Stomach smooth muscle (tissue), 2 donors: ENCODE data around the gene CLCN5.
"Not testable (repeated sequence)": the region's sequence is repeated elsewhere in the genome, so short reads cannot be mapped to it uniquely, and the experiment has no call there.

Source experiments
- H3K27ac ChIP-seq: one replicate; pipeline ENCODE4 v1.7.0; 2013; ENCODE audit warnings: mild to moderate bottlenecking, low read length, inconsistent platforms
- H3K27me3 ChIP-seq, 2 donors: one replicate each; pipeline ENCODE4 v1.7.0; 2013; ENCODE audit warnings: low read length in 2 of 2; ENCODE audit not compliant: insufficient read depth in 2 of 2, control insufficient read depth in 1 of 2
- H3K36me3 ChIP-seq, 2 donors: one replicate each; pipeline ENCODE4 v1.7.0; 2013; ENCODE audit warnings: low read length in 2 of 2; ENCODE audit not compliant: control insufficient read depth in 2 of 2, insufficient read depth in 2 of 2
- H3K4me1 ChIP-seq: one replicate; pipeline ENCODE4 v1.7.0; 2013; ENCODE audit warnings: low read length; ENCODE audit not compliant: control insufficient read depth, insufficient read depth
- H3K4me3 ChIP-seq, 2 donors: one replicate each; pipeline ENCODE4 v1.7.0; 2013; ENCODE audit warnings: low read length in 2 of 2
- H3K9ac ChIP-seq, 2 donors: one replicate each; pipeline ENCODE4 v1.7.0; 2013; ENCODE audit warnings: low read length in 2 of 2, mild to moderate bottlenecking in 1 of 2
- H3K9me3 ChIP-seq, 2 donors: one replicate each; pipeline ENCODE4 v1.7.0; 2013; ENCODE audit warnings: low read length in 2 of 2; ENCODE audit not compliant: control insufficient read depth in 2 of 2
- donor health status: healthy.
- donor health status: Pancreatic carcinoma.

The CLCN5 gene

DNA sequence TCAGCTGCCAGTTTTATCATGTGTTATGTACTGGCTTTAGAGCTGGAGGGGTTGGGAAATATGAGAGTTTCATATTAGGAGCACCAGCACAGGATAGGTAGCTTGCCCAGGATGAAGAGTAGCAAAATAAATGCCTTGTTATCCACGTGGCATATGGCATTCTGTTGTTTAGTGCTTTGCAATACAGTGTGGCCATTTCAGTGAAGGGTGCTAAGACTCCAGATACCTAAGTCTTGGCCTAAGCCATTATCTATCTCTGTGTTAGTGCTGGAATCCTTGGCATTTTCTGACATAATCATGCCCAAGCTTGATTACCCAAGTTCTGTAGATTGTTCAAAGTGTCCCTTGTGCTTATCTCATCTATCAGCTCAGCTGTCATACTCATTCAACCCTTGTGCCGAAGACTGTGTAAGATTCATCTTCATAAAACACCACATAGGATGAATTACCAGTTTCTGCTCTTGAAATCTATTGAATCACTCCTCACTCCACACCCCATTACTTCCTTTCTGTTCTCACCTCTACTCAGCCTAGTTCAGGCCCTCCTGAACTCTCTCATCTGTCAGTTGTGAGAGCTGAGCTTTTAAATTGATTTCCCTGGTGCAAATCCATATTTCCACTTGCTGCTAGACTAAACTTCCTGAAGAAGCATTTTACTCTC is 73.5 kb downstream of the CLCN5 start:
- Histone ChIP-seq H3K9me3 (no peaks in the 10 kb centered on the region), H3K4me3 (no peak overlapping the region), H3K4me1 (no peaks in the 10 kb centered on the region), H3K9ac (no peak overlapping the region), H3K27ac (no peak overlapping the region), H3K36me3 (no peaks in the 10 kb centered on the region), H3K27me3 (peaks cover 0 to 8% of the 10 kb centered on the region in 2 donors)

DNA sequence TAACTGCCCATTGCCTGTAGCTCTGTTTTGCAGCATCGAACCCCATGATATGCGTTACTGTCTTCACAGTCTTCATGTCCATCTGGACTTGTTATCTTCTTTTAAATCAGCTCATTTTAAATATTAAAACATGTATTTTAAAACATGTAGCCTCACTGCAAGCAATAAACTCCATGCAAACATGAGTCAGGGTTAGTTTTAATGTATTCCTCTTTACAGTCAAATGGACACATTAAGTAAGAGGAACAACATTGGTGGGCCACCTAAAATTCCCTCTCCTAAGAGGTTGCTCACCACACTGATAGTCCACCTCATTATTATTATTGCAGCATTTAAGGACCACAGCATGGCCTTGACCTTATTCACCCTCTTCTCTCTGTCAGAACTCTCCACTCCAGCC is 74.1 kb downstream of the CLCN5 start:
- Histone ChIP-seq H3K4me3 (no peak overlapping the region), H3K9me3 (no peaks in the 10 kb centered on the region), H3K9ac (no peak overlapping the region), H3K27me3 (peaks cover 0 to 8% of the 10 kb centered on the region in 2 donors), H3K36me3 (no peaks in the 10 kb centered on the region), H3K4me1 (no peaks in the 10 kb centered on the region), H3K27ac (no peak overlapping the region)

DNA sequence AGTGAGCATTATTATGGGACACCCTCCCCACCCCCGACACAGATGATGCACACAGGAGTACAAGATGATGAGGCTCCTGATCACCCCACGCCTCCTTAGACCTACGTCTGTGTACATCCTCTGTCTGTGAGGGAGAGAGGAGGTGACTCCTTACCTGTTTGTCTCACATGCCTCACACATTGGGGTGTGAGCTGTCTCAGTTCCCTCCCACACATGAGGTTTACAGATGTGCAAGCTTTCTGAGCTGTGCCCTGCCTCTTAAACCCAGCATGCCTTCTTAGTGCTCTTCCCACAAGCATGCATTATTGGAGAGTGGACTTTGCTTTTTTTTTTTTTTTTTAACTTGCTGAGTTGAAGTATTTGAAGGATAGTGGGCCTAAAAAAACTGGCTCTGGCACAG is 76.7 kb downstream of the CLCN5 start:
- Histone ChIP-seq H3K36me3 (no peaks in the 10 kb centered on the region), H3K9me3 (no peaks in the 10 kb centered on the region), H3K27me3 (peaks cover 0 to 13% of the 10 kb centered on the region in 2 donors), H3K27ac (no peak overlapping the region), H3K9ac (no peak overlapping the region), H3K4me1 (no peaks in the 10 kb centered on the region), H3K4me3 (no peak overlapping the region)

DNA sequence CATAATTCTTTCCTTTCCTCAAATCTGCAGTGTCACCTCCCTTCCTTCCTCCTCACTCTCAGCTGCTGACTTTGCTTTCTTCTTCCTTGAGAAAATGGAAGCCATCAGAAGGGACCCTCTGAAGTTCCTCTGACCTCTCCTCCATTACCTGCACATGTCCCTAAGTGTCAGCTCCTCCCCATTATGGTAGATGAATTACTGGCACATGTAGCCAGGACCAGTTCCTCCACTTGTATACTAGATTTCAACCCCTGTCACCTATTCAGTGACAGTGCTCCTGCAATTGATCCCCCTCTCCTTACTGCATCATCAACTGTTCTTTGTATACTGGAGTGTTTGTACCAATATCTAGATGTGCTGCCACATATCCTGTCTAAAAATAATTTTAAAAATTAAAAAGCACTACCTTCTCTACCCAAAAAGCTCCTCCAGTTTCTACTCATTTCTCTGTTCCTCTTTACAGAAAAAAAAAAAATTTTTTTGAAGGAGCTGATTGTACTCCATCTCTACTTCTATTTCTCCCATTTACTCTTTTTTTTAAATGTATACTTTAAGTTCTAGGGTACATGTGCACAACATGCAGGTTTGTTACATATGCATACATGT is 78.6 kb downstream of the CLCN5 start:
- Histone ChIP-seq H3K4me3 (no peak overlapping the region), H3K27me3 (peaks cover 0 to 13% of the 10 kb centered on the region in 2 donors), H3K9ac (no peak overlapping the region), H3K4me1 (no peaks in the 10 kb centered on the region), H3K36me3 (no peaks in the 10 kb centered on the region), H3K27ac (no peak overlapping the region), H3K9me3 (no peaks in the 10 kb centered on the region)

DNA sequence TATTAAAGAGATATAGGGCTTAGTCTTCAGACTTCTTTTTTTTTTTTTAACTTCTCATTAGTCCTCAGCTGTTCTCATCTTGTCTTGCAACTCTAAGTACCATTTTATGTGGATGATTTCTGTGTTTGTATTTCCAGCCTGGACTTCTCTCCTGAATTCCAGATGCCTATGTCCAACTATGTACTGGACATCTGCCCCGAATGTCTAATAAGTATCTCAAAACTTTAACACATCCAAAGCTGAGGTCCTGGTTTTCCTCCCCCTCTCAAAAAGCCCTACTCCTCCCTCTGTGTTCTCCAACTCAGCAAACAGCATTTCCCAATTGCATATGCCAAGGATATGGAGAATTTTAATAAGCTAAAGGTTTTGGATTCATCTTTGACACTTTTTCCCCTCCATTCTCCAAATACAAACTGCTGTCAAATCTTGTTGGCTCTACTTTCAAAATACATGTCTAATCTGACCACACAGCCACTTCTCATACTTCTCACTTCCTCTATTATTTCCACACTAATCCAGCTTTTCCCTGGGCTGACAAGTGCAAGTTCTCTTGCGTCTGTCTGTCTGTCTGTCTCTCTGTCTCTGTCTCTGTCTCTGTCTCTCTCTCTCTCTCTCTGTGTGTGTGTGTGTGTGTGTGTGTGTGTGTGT is 79.8 kb downstream of the CLCN5 start:
- no peak overlapping the region for H3K9ac ChIP-seq
- peaks cover 0 to 13% of the 10 kb centered on the region in 2 donors for H3K27me3 ChIP-seq
- no peaks in the 10 kb centered on the region for H3K9me3 ChIP-seq
- H3K36me3 ChIP-seq, result no peaks in the 10 kb centered on the region
- H3K4me3 ChIP-seq, result no peak overlapping the region
- H3K27ac ChIP-seq, result no peak overlapping the region
- no peaks in the 10 kb centered on the region for H3K4me1 ChIP-seq

DNA sequence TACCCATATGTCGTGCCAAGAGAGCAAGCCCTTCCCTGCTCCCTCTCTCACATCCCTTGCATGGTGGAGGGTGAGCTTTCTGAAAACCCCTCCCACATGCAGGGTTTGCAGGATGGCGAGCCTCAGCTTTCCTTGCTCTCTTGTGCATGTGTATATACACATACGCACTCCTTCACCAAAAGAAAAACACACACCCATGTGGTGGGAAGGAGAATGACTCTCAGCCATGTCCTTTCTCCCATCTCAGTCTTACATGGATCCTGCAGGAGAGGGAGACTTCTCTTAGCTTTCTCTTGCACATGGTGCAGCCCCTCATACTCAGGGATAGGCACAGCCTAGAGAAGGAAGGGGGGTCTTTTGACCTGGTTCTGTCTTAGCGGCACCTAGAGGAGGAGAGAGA is 81.1 kb downstream of the CLCN5 start:
- H3K27ac ChIP-seq, result no peak overlapping the region
- no peaks in the 10 kb centered on the region for H3K36me3 ChIP-seq
- peaks cover 0 to 10% of the 10 kb centered on the region in 2 donors for H3K27me3 ChIP-seq
- H3K9me3 ChIP-seq, result no peaks in the 10 kb centered on the region
- no peaks in the 10 kb centered on the region for H3K4me1 ChIP-seq
- no peak overlapping the region for H3K9ac ChIP-seq
- no peak overlapping the region for H3K4me3 ChIP-seq

DNA sequence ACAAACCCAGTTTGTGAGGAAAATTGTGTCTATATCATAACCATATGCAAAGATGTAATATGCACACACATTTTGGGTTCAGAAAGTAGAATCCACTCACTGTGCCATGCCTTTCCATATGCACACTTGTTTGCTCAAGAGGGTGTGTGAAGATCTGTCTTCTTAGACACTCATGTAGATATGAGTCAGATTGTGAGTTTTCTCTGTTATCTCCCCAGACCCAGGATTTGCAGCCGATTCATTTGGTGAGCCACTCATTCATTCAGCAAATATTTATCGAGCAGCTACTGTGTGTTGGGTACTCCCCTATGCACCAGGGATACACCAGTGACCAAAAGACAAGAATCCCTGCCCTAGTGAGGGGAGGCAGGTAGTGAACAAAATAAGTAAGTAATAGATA is 81.5 kb downstream of the CLCN5 start:
- Histone ChIP-seq H3K27ac (no peak overlapping the region), H3K36me3 (no peaks in the 10 kb centered on the region), H3K9ac (no peak overlapping the region), H3K4me3 (no peak overlapping the region), H3K9me3 (no peaks in the 10 kb centered on the region), H3K27me3 (peaks cover 0 to 9% of the 10 kb centered on the region in 2 donors), H3K4me1 (no peaks in the 10 kb centered on the region)

DNA sequence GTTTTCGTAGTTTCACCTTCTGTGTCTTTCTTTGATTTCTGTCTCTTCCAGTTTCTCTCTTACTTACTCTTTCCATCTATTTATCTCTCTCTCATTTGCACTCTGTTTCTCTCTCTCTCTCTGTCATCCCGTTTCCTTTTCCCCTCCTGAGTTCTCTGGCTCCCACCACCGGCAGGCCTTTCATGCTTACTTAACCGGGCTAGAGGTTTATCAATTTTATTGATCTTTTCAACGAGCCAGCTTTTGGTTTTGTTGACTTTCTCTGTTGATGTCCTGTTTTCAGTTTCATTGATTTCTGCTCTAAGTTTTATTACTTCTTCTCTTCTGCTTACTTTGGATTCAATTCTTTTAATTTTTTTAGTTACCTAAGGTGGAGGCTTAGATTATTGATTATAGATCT is 103.2 kb downstream of the CLCN5 start:
- not testable (repeated sequence) for H3K27me3 ChIP-seq, H3K4me1 ChIP-seq, H3K36me3 ChIP-seq, H3K9me3 ChIP-seq, H3K4me3 ChIP-seq, H3K9ac ChIP-seq, H3K27ac ChIP-seq

DNA sequence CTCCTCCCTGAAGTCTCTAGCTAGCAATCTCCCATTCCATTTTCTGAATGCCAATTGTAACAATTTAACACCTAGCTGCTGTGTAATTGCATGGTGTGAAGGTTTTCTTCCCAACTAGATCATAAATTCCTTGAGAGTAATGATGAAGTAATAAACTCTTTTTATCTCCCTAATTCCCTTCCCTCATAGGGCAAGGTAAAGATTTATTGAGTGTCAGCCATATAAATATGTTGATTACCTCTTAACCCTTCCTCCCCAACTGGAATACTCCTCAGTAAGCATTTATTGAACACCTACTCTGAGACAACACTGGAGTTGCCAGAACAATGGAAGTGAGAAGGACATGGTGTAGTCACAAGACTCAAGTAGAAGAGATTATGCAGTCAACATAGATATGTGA is 112.7 kb downstream of the CLCN5 start:
- no peaks in the 10 kb centered on the region for H3K36me3 ChIP-seq
- H3K4me1 ChIP-seq, result no peaks in the 10 kb centered on the region
- no peak overlapping the region for H3K27ac ChIP-seq
- H3K9ac ChIP-seq, result no peak overlapping the region
- H3K4me3 ChIP-seq, result no peak overlapping the region
- no peaks in the 10 kb centered on the region for H3K9me3 ChIP-seq
- H3K27me3 ChIP-seq, result no peaks in the 10 kb centered on the region

DNA sequence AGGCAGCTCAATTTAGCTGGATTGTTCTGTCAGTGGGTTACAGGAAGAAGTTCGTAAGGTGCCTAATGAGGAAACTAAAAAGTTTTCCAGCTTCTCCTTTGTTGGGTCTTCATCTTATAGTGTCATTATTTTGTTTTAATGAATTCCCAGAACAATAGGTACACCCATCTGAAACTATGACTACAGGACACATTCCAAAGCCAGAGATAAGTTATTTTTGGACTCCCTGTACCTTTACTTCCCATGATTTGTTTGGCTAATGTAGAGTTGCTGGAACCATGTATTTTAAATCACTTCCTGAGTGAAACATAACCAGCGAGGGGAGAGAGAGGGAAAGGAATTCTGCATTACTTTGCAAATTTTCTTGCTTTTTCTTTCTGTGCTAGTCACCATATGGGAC is 114.0 kb downstream of the CLCN5 start:
- H3K9me3 ChIP-seq, result no peaks in the 10 kb centered on the region
- no peaks in the 10 kb centered on the region for H3K4me1 ChIP-seq
- no peak overlapping the region for H3K27ac ChIP-seq
- no peaks in the 10 kb centered on the region for H3K36me3 ChIP-seq
- no peak overlapping the region for H3K9ac ChIP-seq
- no peaks in the 10 kb centered on the region for H3K27me3 ChIP-seq
- H3K4me3 ChIP-seq, result no peak overlapping the region

DNA sequence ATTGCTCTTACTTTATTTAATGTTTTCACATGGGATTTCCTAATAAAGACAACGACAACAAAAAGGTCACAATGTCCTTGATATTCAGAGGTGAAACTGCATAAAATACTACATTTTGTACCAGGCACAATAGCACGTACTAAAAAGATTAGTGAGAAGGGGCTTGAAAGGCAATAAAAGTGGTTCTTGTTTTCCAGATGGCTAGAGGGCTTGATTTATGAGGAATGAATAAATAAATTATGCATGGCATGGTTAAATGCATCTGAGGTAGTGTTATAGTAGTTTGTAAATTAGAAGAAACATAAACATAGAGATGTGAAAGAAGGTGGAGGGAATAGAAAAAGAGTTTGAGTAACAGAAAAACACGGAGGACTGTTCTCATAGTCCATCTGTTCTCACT is 123.4 kb downstream of the CLCN5 start:
- no peaks in the 10 kb centered on the region for H3K27me3 ChIP-seq
- H3K4me1 ChIP-seq, result no peaks in the 10 kb centered on the region
- no peaks in the 10 kb centered on the region for H3K9me3 ChIP-seq
- no peak overlapping the region for H3K4me3 ChIP-seq
- H3K27ac ChIP-seq, result no peak overlapping the region
- no peak overlapping the region for H3K9ac ChIP-seq
- no peaks in the 10 kb centered on the region for H3K36me3 ChIP-seq
